HG02840 (cell line): ENCODE results near the gene WFDC9.
"Not testable (repeated sequence)": the region's sequence is repeated elsewhere in the genome, so short reads cannot be mapped to it uniquely, and the experiment has no call there.

Experiments
- ATAC-seq: cut with Tn5 transposase; IDR thresholded peaks from one replicate; pipeline ENCODE4 v1.9.1; 2021; ENCODE audit warnings: mild to moderate bottlenecking, moderate library complexity, moderate number of reproducible peaks; ENCODE audit not compliant: unreplicated experiment, low FRiP score

WFDC9 gene

DNA sequence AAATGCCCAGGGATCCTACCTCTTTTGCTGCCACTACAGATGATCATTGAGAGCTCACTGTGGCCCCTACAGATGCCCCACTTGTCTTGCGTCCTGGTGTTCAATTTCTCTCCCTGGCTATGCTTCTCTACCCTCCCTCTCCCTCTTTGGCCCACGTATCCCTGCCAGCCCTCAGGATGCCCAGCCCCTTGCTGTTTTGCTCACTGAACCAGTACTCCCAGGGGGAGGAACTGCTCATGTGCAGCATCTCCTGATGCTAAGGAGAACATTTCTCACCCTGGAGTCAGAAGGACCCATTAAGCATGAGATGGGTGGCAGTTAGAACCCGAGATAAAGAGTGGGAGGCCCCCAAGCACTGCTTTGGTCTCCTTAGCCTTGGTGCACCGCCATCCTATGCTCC is at the start of gene WFDC9:
Gene WFDC9, minus strand, starts transcription at position 101 of the 400 bp plus-strand sequence. CDS start 21,103 bp downstream, outside the sequence.
- no peak for ATAC-seq

- ATAC-seq, result no peak
These were observed 48.6 kb upstream of the WFDC9 start for GRCh38 chr20:45679650-45680049.

DNA sequence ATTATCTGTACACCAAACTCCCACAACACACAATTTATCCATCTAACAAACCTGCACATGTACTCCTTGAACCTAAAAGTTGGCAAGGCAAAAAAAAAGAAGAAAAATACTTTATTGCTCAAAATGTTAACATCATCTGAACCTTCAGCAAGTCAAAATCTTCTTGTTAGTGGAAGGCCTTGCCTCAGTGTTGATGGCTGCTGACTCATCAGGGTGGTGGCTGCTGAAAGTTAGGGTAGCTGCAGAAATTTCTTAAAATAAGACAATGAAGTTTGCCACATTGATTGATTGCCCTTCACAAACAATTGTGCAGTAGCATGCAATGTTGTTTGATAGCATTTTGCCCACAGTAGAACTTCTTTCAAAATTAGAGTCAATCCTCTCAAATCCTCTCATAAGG is 41.7 kb upstream of the WFDC9 start:
- no peak for ATAC-seq

DNA sequence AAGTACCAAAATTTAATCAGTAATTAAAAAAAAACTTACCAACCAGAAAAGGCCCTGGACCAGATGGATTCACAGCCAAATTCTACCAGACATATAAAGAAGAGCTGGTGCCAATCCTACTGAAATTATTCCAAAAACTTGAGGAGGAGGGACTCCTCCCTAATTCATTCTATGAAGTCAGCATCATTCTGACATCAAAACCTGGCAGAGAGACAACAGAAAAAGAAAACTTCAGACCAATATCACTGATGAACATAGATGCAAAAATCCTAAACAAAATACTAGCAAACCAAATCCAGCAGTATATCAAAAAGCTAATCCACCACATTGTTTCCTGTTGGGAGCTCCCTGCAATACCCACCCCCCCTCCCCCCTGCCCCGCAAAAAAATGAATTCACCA is 39.1 kb upstream of the WFDC9 start, which contains the start of gene WFDC11:
Gene WFDC11, minus strand, starts transcription at position 101 of the 400 bp plus-strand sequence. CDS start 19,639 bp downstream, outside the sequence.
- no peak for ATAC-seq

- not testable (repeated sequence) for ATAC-seq
These were observed 26.0 kb upstream of the WFDC9 start for GRCh38 chr20:45657038-45657437.

DNA sequence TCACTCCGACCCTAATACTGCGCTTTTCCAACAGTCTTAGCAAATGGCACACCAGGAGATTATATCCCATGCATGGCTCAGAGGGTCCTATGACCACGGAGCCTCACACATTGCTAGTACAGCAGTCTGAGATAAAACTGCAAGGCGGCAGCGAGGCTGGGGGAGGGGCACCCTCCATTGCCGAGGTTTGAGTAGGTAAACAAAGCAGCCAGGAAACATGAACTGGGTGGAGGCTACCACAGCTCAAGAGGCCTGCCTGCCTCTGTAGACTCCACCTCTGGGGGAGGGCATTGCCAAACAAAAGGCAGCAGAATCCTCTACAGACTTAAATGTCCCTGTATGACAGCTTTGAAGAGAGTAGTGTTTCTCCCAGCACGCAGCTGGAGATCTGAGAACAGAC is 20.6 kb upstream of the WFDC9 start:
- not testable (repeated sequence) for ATAC-seq

- no peak for ATAC-seq
These were observed 18.3 kb upstream of the WFDC9 start for GRCh38 chr20:45649312-45649863.

- no peak for ATAC-seq
These were observed 16.5 kb upstream of the WFDC9 start for GRCh38 chr20:45647441-45648050.

GRCh38 chr20:45646875-45647274 is 15.8 kb upstream of the WFDC9 start:
- ATAC-seq, result no peak

GRCh38 chr20:45645869-45646268 is 14.8 kb upstream of the WFDC9 start:
- not testable (repeated sequence) for ATAC-seq

- not testable (repeated sequence) for ATAC-seq
These were observed 10.0 kb upstream of the WFDC9 start for GRCh38 chr20:45641076-45641475.

GRCh38 chr20:45639687-45640086 is 8.6 kb upstream of the WFDC9 start:
- no peak for ATAC-seq

GRCh38 chr20:45636513-45636912 is 5.4 kb upstream of the WFDC9 start:
- ATAC-seq, result no peak

DNA sequence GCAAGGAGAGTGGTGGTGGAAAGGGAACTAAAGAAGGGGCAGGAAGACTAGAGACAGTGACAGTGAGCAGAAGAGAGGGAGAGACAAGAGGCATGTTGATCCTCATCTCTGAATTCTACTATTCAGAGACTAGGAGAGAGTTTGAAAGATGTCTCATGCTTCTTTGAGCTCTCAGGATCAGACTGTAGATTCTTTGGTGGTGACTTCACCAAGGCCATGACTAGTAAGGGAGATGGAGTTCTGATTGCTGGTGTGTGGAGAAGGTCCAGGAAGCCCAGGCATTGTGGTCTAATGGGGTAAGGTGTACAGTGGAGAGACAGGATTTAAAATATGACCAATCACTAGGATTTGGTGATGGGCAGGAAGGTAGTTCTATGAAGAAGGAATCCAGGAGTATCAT is 713 bp downstream of the WFDC9 start:
- no peak for ATAC-seq

- ATAC-seq, result no peak
These were observed 1.5 kb downstream of the WFDC9 start, which contains the start of gene WFDC10A for GRCh38 chr20:45629496-45630100. Gene WFDC10A (plus strand): TSS chr20:45629739. CDS start chr20:45629814, 75 bp downstream.

DNA sequence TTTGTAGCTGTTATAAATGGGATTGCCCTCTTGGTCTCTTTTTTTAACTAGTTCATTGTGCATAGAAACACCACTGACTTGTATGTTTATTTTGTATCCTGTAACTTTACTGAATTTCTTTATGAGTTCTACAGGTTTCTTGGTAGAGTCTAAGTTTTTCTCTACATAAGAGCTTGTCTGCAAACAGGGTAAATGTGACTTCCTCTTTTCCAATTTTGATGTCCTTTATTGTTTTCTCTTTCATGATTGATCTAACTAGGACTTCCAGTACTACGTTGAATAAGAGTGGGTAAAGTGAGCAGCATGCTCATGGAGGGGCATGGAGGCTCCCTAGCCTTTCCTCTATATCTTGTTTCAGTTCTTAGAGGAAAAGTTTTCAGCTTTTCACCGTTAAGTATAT is 4.5 kb downstream of the WFDC9 start:
- ATAC-seq, result no peak

DNA sequence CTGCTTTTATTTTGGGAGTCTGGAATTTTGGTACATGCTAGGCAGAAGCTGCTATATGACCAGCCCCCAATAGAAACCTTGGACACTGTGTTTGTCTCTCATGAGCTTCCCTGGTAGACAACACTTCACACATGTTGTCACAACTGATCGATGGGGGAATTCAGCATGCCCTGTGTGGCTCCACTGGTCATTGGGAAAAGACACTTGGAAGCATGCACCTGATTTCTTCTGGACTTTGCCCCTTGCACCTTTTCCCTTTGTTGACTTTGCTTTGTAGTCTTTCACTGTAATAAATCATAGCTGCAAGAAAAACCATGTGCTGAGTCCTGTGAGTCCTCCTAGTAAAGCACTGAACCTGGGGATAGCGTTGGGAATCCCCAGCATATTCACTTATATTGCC is 9.5 kb downstream of the WFDC9 start:
- no peak for ATAC-seq

DNA sequence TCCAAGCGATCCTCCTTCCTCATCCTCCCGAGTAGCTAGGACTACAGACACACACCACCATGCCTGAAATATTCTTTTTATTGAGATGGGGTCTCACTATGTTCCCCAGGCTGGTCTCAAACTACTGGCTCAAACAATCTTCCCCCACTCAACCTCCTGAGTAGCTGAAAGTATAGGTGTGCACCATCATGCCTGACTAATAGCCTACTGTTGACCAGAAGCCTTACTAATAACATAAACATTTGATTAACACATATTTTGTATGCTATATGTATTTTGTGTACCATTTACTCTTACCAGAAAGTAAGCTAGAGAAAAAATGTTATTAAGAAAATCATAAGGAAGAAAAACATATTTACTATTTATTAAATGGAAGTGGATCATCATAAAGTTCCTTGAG is 13.5 kb downstream of the WFDC9 start:
- ATAC-seq, result no peak

DNA sequence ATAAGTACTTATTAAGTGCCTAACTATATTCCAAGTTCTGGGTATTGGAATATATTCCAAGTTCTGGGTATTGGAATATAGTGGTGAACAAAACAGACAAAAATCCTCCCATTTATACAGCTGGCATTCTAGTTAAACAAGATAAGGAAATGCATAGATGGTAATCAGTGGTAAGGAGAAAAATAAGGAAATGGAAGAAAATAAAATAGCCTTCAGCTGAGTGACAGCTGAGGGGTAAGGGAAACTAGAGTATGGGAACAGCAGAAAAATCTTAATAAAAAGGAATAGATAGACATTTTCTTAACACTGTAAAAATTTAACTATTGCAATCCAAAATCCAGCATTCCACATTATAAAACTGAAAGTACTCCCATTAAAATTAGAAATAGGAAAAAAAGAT is 18.8 kb downstream of the WFDC9 start:
- ATAC-seq, result no peak

DNA sequence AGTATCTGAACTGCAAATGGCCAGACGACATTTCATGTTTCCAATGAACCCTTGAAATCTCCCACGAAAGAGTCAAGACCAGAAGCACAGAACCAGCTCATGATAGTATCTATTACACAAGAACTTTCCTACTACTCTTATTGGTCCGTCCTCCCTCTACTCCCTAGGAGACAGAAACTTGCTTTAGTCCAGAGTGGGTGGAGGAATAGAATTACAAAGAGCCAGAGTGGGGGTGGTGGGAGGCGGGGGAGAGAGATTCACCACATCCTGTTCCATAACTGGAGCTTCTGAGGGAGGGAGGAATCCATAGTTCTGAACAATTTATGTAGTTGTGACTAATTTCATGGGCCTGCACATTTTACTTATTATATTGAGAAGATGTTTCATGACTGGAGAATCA is 20.0 kb downstream of the WFDC9 start:
- ATAC-seq, result no peak

DNA sequence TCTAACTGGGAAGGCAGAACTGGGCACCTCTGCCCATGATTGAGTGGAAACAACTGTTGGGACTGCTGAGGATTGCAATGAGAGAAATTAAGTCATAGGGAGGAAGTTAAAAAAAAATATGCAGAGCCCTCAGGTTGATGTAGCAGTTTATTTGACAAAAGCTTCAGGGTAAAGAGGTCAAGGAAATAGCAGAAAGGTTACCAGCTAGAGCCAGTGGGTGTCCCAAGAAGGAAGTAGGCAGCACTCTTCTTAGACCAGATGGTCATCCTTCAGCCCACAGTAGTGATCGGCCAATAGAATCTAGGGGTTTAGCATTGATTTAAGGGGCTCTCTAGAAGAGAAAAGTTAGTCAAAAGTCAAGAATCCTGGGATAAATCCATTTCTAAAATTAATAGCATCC is 23.3 kb downstream of the WFDC9 start:
- no peak for ATAC-seq

- ATAC-seq, result no peak
These were observed 35.8 kb downstream of the WFDC9 start for GRCh38 chr20:45595235-45595634.
